Neural progenitor cell (in vitro differentiated cells): ENCODE data around the gene PREX1. TPM values are rescaled to one million over a fixed set of nuclear protein-coding genes. Genes with fewer than 3 reads are reported as not detected.

Experiments
- DNase-seq: peaks from one replicate; pipeline ENCODE4 v3.0.0-alpha.2; 2016; ENCODE audit warnings: low spot score
- H2AFZ ChIP-seq: fragments of 200-600 bp; sonication (generic); replicated peaks from 2 replicates; pipeline ENCODE4 v1.6.1; 2016; ENCODE audit warnings: antibody characterized with exemption
- H3F3A ChIP-seq: fragments of 200-600 bp; sonication (generic); 2 replicates; pipeline ENCODE4 v1.6.1; 2016; ENCODE audit warnings: antibody characterized with exemption, low read depth
- H3K27ac ChIP-seq: fragments of 200-600 bp; sonication (generic); 2 replicates; pipeline ENCODE4 v1.5.1; 2016; ENCODE audit warnings: mild to moderate bottlenecking
- H3K27me3 ChIP-seq: fragments of 200-600 bp; sonication (generic); 2 replicates; pipeline ENCODE4 v1.6.1; 2016; ENCODE audit warnings: mild to moderate bottlenecking, moderate library complexity
- H3K36me3 ChIP-seq: fragments of 200-600 bp; sonication (generic); 2 replicates; pipeline ENCODE4 v1.5.1; 2016
- H3K4me1 ChIP-seq: fragments of 200-600 bp; sonication (generic); 2 replicates; pipeline ENCODE4 v1.6.1; 2016; ENCODE audit warnings: mixed run types
- H3K4me2 ChIP-seq: fragments of 200-600 bp; sonication (generic); 2 replicates; pipeline ENCODE4 v1.6.1; 2016
- H3K4me3 ChIP-seq: fragments of 200-600 bp; sonication (generic); 2 replicates; pipeline ENCODE4 v1.5.1; 2016
- H3K79me2 ChIP-seq: fragments of 200-600 bp; sonication (generic); 2 replicates; pipeline ENCODE4 v1.6.1; 2016; ENCODE audit warnings: low read depth
- H3K9ac ChIP-seq: fragments of 200-600 bp; sonication (generic); 2 replicates; pipeline ENCODE4 v1.6.1; 2016
- H3K9me3 ChIP-seq: fragments of 200-600 bp; sonication (generic); 2 replicates; pipeline ENCODE4 v1.5.1; 2016; ENCODE audit warnings: low read depth
- H4K20me1 ChIP-seq: fragments of 200-600 bp; sonication (generic); 2 replicates; pipeline ENCODE4 v1.6.1; 2016; ENCODE audit warnings: low read depth
- H3K27ac Mint-ChIP-seq: 3 replicates; pipeline ENCODE4 v1.8.0; 2021; ENCODE audit warnings: mixed read lengths
- H3K27me3 Mint-ChIP-seq: 2 replicates; pipeline ENCODE4 v1.8.0; 2022; ENCODE audit warnings: low read depth, mild to moderate bottlenecking, inconsistent platforms, moderate library complexity, mixed read lengths; ENCODE audit not compliant: insufficient read depth
- H3K36me3 Mint-ChIP-seq: 3 replicates; pipeline ENCODE4 v1.8.0; 2021; ENCODE audit warnings: mixed read lengths
- H3K4me1 Mint-ChIP-seq: 3 replicates; pipeline ENCODE4 v1.8.0; 2021; ENCODE audit warnings: mixed read lengths
- H3K4me3 Mint-ChIP-seq: 3 replicates; pipeline ENCODE4 v1.8.0; 2021; ENCODE audit warnings: mild to moderate bottlenecking, moderate library complexity, mixed read lengths
- H3K9me3 Mint-ChIP-seq: 3 replicates; pipeline ENCODE4 v1.8.0; 2020; ENCODE audit warnings: mixed read lengths
- EZH2 ChIP-seq: fragments of 200-600 bp; sonication (generic); IDR thresholded peaks from 2 replicates; pipeline ENCODE4 v1.6.1; 2017; ENCODE audit warnings: antibody characterized with exemption, mild to moderate bottlenecking, moderate library complexity
- EZH2phosphoT487 ChIP-seq: fragments of 200-600 bp; sonication (generic); IDR thresholded peaks from 2 replicates; pipeline ENCODE4 v1.6.1; 2017; ENCODE audit warnings: antibody characterized with exemption
- total RNA-seq: library from RNA; depleted of rRNA; stranded (reverse); fragments of >200 nt; gene quantifications from 2 replicates; pipeline ENCODE4 v1.2.3, GENCODE V29; 2015; ENCODE audit warnings: low replicate concordance
- TF ChIP-seq, protein P1 (sequence below): fragments of 200-600 bp; sonication (generic); IDR thresholded peaks from 2 replicates; pipeline ENCODE4 v1.5.1; 2017; ENCODE audit warnings: antibody characterized with exemption, mild to moderate bottlenecking

Gene PREX1
- 4.5 and 13.4 TPM in 2 replicates for total RNA-seq

DNA sequence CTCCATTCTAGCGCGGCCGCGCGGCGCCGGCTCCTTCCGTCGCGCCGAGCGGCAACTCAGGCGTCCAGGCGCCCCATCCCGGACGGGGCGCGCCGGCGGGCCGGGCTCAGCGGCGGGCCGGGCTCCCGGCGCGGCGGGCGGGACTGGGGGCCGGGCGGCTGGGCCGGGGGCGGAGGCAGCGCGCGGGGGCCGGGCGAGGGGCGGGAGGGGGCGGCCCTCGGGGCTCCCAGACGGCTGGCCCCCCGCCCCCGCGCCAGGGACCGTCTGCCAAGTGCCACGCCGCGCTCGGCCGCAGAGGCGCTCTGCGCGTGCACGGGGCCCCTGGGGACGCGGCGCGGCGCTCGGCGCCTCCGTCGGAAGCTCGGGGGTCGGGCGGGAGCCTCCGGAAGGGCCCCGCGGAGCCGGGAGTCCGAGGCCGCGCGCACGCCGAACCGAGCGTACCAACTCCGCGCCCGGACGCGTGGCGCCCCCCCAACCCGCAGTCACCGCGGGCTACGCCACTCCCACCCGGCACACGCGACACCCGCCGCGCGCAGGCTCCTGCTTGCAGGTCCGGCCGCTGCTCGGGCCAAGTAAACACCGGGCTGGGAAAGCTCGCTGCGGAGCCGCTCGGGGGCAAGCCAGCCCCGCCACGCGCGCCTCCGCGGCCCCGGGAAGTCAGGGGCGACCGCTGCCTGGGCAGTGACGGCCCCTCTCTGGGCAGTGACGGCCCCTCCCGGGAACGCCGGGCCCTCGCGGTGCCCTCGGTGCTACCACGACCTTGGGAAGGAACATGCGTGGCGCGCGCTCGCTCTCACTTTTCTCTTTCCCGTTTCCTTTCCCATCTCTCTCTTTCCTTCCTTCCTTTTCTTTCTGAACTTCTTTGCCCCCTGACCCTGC lies at the start of gene PREX1:
Gene PREX1 (minus strand): TSS at position 145 of the 879 bp plus-strand sequence. CDS start 139 bp downstream, at position 6.
- Histone ChIP-seq H3K27me3 (peaks cover 80% of the 10 kb centered on the region), H3K27ac (no peak within 1 kb of the TSS), H3K36me3 (no peaks in the 10 kb centered on the region), H4K20me1 (peaks cover 42% of the 10 kb centered on the region), H3K4me1 (peaks cover 40% of the 10 kb centered on the region), H3K9ac (no peak within 1 kb of the TSS), H3F3A (peaks cover 46% of the 10 kb centered on the region), H2AFZ (peak within 1 kb of the TSS; percentile 35), H3K4me2 (peak within 1 kb of the TSS; percentile 89), H3K9me3 (no peaks in the 10 kb centered on the region), H3K4me3 (peak within 1 kb of the TSS; percentile 76), H3K79me2 (no peaks in the 10 kb centered on the region)
- TF ChIP-seq, protein P1, sequence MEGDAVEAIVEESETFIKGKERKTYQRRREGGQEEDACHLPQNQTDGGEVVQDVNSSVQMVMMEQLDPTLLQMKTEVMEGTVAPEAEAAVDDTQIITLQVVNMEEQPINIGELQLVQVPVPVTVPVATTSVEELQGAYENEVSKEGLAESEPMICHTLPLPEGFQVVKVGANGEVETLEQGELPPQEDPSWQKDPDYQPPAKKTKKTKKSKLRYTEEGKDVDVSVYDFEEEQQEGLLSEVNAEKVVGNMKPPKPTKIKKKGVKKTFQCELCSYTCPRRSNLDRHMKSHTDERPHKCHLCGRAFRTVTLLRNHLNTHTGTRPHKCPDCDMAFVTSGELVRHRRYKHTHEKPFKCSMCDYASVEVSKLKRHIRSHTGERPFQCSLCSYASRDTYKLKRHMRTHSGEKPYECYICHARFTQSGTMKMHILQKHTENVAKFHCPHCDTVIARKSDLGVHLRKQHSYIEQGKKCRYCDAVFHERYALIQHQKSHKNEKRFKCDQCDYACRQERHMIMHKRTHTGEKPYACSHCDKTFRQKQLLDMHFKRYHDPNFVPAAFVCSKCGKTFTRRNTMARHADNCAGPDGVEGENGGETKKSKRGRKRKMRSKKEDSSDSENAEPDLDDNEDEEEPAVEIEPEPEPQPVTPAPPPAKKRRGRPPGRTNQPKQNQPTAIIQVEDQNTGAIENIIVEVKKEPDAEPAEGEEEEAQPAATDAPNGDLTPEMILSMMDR = no peak
- TF ChIP-seq EZH2phosphoT487 (peak; percentile 52), EZH2 (no peak)
- H3K27ac Mint-ChIP-seq = peak within 1 kb of the TSS; percentile 95
- no peaks in the 10 kb centered on the region for H3K9me3 Mint-ChIP-seq
- no peaks in the 10 kb centered on the region for H3K36me3 Mint-ChIP-seq
- H3K4me3 Mint-ChIP-seq = peak within 1 kb of the TSS; percentile 98
- peaks cover 66% of the 10 kb centered on the region for H3K4me1 Mint-ChIP-seq
- H3K27me3 Mint-ChIP-seq = peaks cover 5% of the 10 kb centered on the region
- DNase-seq = peak; percentile 91

DNA sequence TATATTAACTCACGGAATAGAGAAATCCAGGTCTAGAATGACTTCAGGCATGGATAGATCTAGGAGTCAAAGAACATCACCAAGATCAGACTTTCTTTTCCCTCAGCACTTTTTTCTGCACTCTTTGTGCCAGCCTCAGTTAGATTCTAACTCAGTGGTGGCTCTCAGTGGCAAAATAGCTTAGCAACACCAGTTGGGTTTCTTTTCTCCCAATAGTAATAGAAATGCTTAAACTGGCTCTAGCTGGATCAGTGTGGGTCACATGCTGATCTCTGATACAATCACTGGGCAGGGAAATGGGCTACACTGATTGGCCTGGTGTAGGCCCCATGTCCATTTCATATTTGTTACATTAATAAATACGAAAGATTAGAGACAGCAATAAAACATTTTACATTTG lies 49.5 kb upstream of the PREX1 start:
- no peaks in the 10 kb centered on the region for H3F3A ChIP-seq
- Mint-ChIP-seq H3K4me3 (no peak overlapping the region), H3K9me3 (no peaks in the 10 kb centered on the region), H3K27me3 (peaks cover 4% of the 10 kb centered on the region), H3K36me3 (no peaks in the 10 kb centered on the region), H3K4me1 (no peaks in the 10 kb centered on the region), H3K27ac (no peak overlapping the region)
- no peaks in the 10 kb centered on the region for H3K9me3 ChIP-seq
- H3K4me3 ChIP-seq = no peak overlapping the region
- H2AFZ ChIP-seq = no peak overlapping the region
- DNase-seq = no peak
- no peaks in the 10 kb centered on the region for H4K20me1 ChIP-seq
- no peak overlapping the region for H3K27ac ChIP-seq
- H3K4me1 ChIP-seq = no peaks in the 10 kb centered on the region
- H3K4me2 ChIP-seq = no peak overlapping the region
- H3K36me3 ChIP-seq = no peaks in the 10 kb centered on the region
- TF ChIP-seq EZH2phosphoT487 = no peak
- no peak for TF ChIP-seq EZH2
- TF ChIP-seq, protein P1 = no peak
- no peak overlapping the region for H3K9ac ChIP-seq
- no peaks in the 10 kb centered on the region for H3K79me2 ChIP-seq
- H3K27me3 ChIP-seq = no peaks in the 10 kb centered on the region

DNA sequence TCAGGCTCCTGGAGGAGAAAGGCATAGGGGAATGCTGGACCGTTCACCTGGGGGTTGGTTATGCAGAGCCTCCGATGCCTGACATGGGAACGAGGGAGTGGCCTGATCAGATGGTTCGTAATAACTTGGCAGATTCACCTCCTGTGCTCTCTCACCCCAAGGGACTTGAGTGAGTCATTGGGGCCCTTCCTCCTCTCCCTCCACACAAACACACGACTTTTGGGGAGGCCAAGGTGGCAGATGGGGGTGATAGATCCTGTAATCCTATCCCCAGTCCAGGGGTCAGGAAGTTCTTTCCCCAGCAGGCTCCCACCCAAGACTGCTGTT lies 48.1 kb upstream of the PREX1 start:
- Histone ChIP-seq H2AFZ (no peak overlapping the region), H3K27ac (no peak overlapping the region), H3K9me3 (no peaks in the 10 kb centered on the region), H3K4me3 (no peak overlapping the region), H3K36me3 (no peaks in the 10 kb centered on the region), H3K4me2 (no peak overlapping the region), H4K20me1 (no peaks in the 10 kb centered on the region), H3K27me3 (no peaks in the 10 kb centered on the region), H3F3A (no peaks in the 10 kb centered on the region), H3K4me1 (no peaks in the 10 kb centered on the region), H3K9ac (no peak overlapping the region), H3K79me2 (no peaks in the 10 kb centered on the region)
- Mint-ChIP-seq H3K4me3 (no peak overlapping the region), H3K9me3 (no peaks in the 10 kb centered on the region), H3K27ac (no peak overlapping the region), H3K27me3 (peaks cover 3% of the 10 kb centered on the region), H3K4me1 (no peaks in the 10 kb centered on the region), H3K36me3 (no peaks in the 10 kb centered on the region)
- no peak for DNase-seq
- no peak for TF ChIP-seq EZH2phosphoT487
- TF ChIP-seq EZH2 = no peak
- TF ChIP-seq, protein P1 = no peak
